SK-N-SH treated with all-trans-retinoic acid at 6 μM for 48 hours (cell line): Measurements from ENCODE around the gene DSTYK.

Experiments
- ATAC-seq: fragments of 200-7000 bp; cut with Tn5 transposase; 3 replicates; pipeline ENCODE4 v1.9.1; 2020; ENCODE audit warnings: mild to moderate bottlenecking, moderate library complexity
- ARNTL ChIP-seq: fragments of 450-650 bp; formaldehyde crosslinking; IDR thresholded peaks from 2 replicates; pipeline ENCODE4 v1.5.0; 2020; ENCODE audit warnings: low read depth, mild to moderate bottlenecking, moderate library complexity, borderline replicate concordance
- BACH2 ChIP-seq: fragments of 250-450 bp; sonication (Bioruptor Pico); IDR thresholded peaks from 2 replicates; pipeline ENCODE4 v1.9.0; 2021; ENCODE audit warnings: mild to moderate bottlenecking, borderline replicate concordance
- CREB5 ChIP-seq: fragments of 250-450 bp; sonication (Bioruptor Pico); IDR thresholded peaks from 2 replicates; pipeline ENCODE4 v1.5.1; 2020; ENCODE audit warnings: low read depth, mild to moderate bottlenecking, moderate library complexity
- CSDC2 ChIP-seq: fragments of 250-450 bp; sonication (Bioruptor Pico); IDR thresholded peaks from 2 replicates; pipeline ENCODE4 v1.5.0; 2020; ENCODE audit warnings: mild to moderate bottlenecking, moderate library complexity
- ESRRG ChIP-seq: fragments of 250-450 bp; sonication (Bioruptor Pico); IDR thresholded peaks from 2 replicates; pipeline ENCODE4 v1.6.1; 2021; ENCODE audit warnings: mild to moderate bottlenecking
- GLIS3 ChIP-seq: fragments of 250-450 bp; sonication (Bioruptor Pico); IDR thresholded peaks from 2 replicates; pipeline ENCODE4 v1.5.0; 2020; ENCODE audit warnings: mild to moderate bottlenecking, moderate library complexity
- ISL1 ChIP-seq: fragments of 250-450 bp; sonication (Bioruptor Pico); IDR thresholded peaks from 2 replicates; pipeline ENCODE4 v2.1.2; 2022; ENCODE audit warnings: mild to moderate bottlenecking, moderate library complexity
- OSR1 ChIP-seq: fragments of 250-450 bp; sonication (Bioruptor Pico); IDR thresholded peaks from 2 replicates; pipeline ENCODE4 v1.8.0; 2022; ENCODE audit warnings: moderate library complexity, mild to moderate bottlenecking, inconsistent platforms
- PATZ1 ChIP-seq: fragments of 250-450 bp; sonication (Bioruptor Pico); IDR thresholded peaks from 2 replicates; pipeline ENCODE4 v1.8.0; 2020; ENCODE audit warnings: mild to moderate bottlenecking, moderate library complexity, borderline replicate concordance
- POU6F1 ChIP-seq: fragments of 250-450 bp; sonication (Bioruptor Pico); IDR thresholded peaks from 2 replicates; pipeline ENCODE4 v1.8.0; 2021; ENCODE audit warnings: low read depth, mild to moderate bottlenecking, moderate library complexity, borderline replicate concordance
- PPARA ChIP-seq: fragments of 250-450 bp; sonication (Bioruptor Pico); IDR thresholded peaks from 2 replicates; pipeline ENCODE4 v1.5.0; 2020; ENCODE audit warnings: mild to moderate bottlenecking, borderline replicate concordance
- RARB ChIP-seq: fragments of 250-450 bp; sonication (Bioruptor Pico); IDR thresholded peaks from 2 replicates; pipeline ENCODE4 v1.8.0; 2021; ENCODE audit warnings: mild to moderate bottlenecking, moderate library complexity
- SNAI2 ChIP-seq: fragments of 250-450 bp; sonication (Bioruptor Pico); IDR thresholded peaks from 2 replicates; pipeline ENCODE4 v1.5.0; 2020; ENCODE audit warnings: mild to moderate bottlenecking, moderate library complexity
- TOX ChIP-seq: fragments of 250-450 bp; sonication (Bioruptor Pico); IDR thresholded peaks from 2 replicates; pipeline ENCODE4 v1.8.0; 2021; ENCODE audit warnings: mild to moderate bottlenecking, moderate library complexity, borderline replicate concordance
- ZC3H10 ChIP-seq: fragments of 250-450 bp; sonication (Bioruptor Pico); IDR thresholded peaks from 2 replicates; pipeline ENCODE4 v1.5.1; 2021; ENCODE audit warnings: mild to moderate bottlenecking, moderate library complexity
- ZFP3 ChIP-seq: fragments of 250-450 bp; sonication (Bioruptor Pico); IDR thresholded peaks from 2 replicates; pipeline ENCODE4 v1.5.0; 2020; ENCODE audit warnings: mild to moderate bottlenecking, moderate library complexity
- ZFP30 ChIP-seq: fragments of 450-650 bp; formaldehyde crosslinking; IDR thresholded peaks from 2 replicates; pipeline ENCODE4 v1.5.0; 2022; ENCODE audit warnings: mild to moderate bottlenecking, moderate library complexity
- ZNF565 ChIP-seq: fragments of 450-650 bp; formaldehyde crosslinking; conservative IDR thresholded peaks from 2 replicates; pipeline ENCODE4 v1.5.0; 2020; ENCODE audit warnings: low read depth, mild to moderate bottlenecking, moderate library complexity
- ZNF8 ChIP-seq: fragments of 450-650 bp; formaldehyde crosslinking; IDR thresholded peaks from 2 replicates; pipeline ENCODE4 v1.5.0; 2020; ENCODE audit warnings: mild to moderate bottlenecking, moderate library complexity
- TF ChIP-seq, protein P1 (sequence below): fragments of 250-450 bp; sonication (Bioruptor Pico); IDR thresholded peaks from 2 replicates; pipeline ENCODE4 v1.5.0; 2020; ENCODE audit warnings: mild to moderate bottlenecking, moderate library complexity
- TF ChIP-seq, protein P2 (sequence below): fragments of 250-450 bp; sonication (Bioruptor Pico); IDR thresholded peaks from 2 replicates; pipeline ENCODE4 v1.5.1; 2021; ENCODE audit warnings: mild to moderate bottlenecking, moderate library complexity

The DSTYK gene

DNA sequence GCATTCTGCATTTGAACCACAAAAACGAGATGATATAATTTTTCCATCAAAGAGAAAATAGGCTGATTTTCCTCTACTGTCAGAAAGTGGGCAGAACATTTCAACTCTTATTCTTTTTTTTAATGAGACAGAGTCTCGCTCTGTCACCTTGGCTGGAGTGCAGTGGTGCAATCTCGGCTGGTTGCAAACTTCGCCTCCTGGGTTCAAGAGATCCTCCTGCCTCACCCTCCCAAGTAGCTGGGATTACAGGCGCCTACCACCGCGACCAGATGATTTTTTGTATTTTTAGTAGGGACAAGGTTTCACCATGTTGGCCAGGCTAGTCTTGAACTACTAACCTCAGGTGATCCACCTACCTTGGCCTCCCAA lies 11.6 kb downstream of the DSTYK start:
- no peak for ATAC-seq
- no peak for TF ChIP-seq ZFP30 (CRISPR knock-in tag)
- no peak for TF ChIP-seq PPARA (CRISPR knock-in tag)
- TF ChIP-seq, protein P1, sequence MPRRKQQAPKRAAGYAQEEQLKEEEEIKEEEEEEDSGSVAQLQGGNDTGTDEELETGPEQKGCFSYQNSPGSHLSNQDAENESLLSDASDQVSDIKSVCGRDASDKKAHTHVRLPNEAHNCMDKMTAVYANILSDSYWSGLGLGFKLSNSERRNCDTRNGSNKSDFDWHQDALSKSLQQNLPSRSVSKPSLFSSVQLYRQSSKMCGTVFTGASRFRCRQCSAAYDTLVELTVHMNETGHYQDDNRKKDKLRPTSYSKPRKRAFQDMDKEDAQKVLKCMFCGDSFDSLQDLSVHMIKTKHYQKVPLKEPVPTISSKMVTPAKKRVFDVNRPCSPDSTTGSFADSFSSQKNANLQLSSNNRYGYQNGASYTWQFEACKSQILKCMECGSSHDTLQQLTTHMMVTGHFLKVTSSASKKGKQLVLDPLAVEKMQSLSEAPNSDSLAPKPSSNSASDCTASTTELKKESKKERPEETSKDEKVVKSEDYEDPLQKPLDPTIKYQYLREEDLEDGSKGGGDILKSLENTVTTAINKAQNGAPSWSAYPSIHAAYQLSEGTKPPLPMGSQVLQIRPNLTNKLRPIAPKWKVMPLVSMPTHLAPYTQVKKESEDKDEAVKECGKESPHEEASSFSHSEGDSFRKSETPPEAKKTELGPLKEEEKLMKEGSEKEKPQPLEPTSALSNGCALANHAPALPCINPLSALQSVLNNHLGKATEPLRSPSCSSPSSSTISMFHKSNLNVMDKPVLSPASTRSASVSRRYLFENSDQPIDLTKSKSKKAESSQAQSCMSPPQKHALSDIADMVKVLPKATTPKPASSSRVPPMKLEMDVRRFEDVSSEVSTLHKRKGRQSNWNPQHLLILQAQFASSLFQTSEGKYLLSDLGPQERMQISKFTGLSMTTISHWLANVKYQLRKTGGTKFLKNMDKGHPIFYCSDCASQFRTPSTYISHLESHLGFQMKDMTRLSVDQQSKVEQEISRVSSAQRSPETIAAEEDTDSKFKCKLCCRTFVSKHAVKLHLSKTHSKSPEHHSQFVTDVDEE, result no peak
- no peak for TF ChIP-seq OSR1 (CRISPR knock-in tag)
- TF ChIP-seq RARB (CRISPR knock-in tag), result no peak
- TF ChIP-seq ESRRG, result no peak
- TF ChIP-seq CREB5 (CRISPR knock-in tag), result no peak
- TF ChIP-seq ZC3H10, result no peak
- no peak for TF ChIP-seq PATZ1 (CRISPR knock-in tag)
- no peak for TF ChIP-seq ZFP3

DNA sequence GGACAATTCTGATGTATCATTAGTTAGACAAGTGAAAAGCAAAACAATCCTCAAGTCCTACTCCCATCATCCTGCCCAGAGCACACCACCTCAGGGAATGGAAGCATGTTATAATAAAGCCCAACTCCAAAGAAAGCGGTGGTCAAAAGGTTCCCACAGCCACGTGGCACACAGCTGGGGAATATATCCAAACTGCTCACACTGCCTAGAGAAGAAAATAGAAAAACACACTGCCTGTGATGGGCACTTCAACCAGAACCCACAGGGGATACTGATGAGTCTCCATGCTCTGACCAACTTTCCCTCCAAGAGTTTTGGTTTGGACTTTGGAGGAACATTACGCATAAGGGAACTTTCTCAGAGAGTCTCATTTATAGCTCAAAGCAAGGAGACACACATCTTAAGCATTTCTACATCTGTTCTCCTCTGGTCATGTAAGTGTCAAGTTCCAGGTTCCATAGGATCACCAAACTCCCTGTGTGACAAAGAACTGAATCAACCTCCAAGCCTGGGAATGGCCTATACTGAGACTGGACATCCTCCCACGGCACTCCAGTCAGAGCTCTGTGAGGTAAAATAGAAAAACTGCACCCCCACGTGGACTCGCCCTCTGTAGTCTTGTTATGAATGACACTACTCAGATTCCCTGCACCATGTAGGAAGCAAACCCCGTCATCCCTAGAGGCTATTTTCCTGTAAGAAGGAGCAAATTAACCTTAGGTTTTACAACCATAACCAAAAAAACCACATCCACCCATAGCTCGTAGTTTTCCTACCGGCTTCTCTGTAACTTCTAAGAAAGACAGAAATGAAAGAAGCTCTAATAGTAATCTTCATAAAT lies 12.2 kb downstream of the DSTYK start:
- no peak; the same call in 2 of the 3 replicates for ATAC-seq
- TF ChIP-seq ZC3H10, result no peak
- no peak for TF ChIP-seq ZFP3
- no peak for TF ChIP-seq ZNF8 (CRISPR knock-in tag)
- no peak for TF ChIP-seq RARB (CRISPR knock-in tag)
- TF ChIP-seq ESRRG, result no peak
- TF ChIP-seq BACH2 (CRISPR knock-in tag), result no peak
- TF ChIP-seq TOX, result no peak
- TF ChIP-seq GLIS3 (CRISPR knock-in tag), result no peak
- TF ChIP-seq, protein P2, sequence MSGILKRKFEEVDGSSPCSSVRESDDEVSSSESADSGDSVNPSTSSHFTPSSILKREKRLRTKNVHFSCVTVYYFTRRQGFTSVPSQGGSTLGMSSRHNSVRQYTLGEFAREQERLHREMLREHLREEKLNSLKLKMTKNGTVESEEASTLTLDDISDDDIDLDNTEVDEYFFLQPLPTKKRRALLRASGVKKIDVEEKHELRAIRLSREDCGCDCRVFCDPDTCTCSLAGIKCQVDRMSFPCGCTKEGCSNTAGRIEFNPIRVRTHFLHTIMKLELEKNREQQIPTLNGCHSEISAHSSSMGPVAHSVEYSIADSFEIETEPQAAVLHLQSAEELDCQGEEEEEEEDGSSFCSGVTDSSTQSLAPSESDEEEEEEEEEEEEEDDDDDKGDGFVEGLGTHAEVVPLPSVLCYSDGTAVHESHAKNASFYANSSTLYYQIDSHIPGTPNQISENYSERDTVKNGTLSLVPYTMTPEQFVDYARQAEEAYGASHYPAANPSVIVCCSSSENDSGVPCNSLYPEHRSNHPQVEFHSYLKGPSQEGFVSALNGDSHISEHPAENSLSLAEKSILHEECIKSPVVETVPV (CRISPR knock-in tag), result no peak
- no peak for TF ChIP-seq CREB5 (CRISPR knock-in tag)
- TF ChIP-seq CSDC2 (CRISPR knock-in tag), result no peak
- TF ChIP-seq ARNTL (CRISPR knock-in tag), result no peak
- TF ChIP-seq POU6F1 (CRISPR knock-in tag), result no peak
- no peak for TF ChIP-seq ISL1 (CRISPR knock-in tag)
- no peak for TF ChIP-seq SNAI2 (CRISPR knock-in tag)
- TF ChIP-seq ZNF565, result no peak
- no peak for TF ChIP-seq PPARA (CRISPR knock-in tag)
